HL-60 (cell line): ENCODE results near the gene ELP2.

Experiments used
- GABPA ChIP-seq: IDR thresholded peaks from 2 replicates; pipeline ENCODE4 v1.6.1; 2012; ENCODE audit warnings: low read depth
- POLR2AphosphoS5 ChIP-seq: IDR thresholded peaks from 2 replicates; pipeline ENCODE4 v1.6.1; 2012; ENCODE audit warnings: low read depth
- TF ChIP-seq, protein P1 (sequence below): IDR thresholded peaks from one replicate; pipeline ENCODE4 v1.5.1; 2011; ENCODE audit warnings: low read length, control low read depth, inconsistent platforms; ENCODE audit not compliant: insufficient read depth

DNA sequence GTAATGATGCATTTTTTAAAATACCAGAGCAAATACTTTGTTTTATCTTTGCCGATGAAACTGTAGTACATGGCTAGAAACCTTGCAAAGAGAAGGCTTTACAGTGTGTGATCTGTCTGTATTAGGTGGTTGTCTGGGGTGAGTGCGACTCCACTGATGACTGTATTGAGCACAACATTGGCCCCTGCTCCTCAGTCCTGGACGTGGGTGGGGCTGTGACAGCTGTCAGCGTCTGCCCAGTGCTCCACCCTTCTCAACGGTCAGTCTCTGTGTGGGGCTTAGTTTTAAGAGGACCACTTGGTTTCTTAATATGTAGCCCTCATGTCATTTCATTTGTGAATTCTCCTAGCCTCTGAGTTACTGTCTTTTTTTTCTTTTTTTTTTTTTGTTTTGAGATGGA is 40.2 kb downstream of the ELP2 start:
- TF ChIP-seq, protein P1, sequence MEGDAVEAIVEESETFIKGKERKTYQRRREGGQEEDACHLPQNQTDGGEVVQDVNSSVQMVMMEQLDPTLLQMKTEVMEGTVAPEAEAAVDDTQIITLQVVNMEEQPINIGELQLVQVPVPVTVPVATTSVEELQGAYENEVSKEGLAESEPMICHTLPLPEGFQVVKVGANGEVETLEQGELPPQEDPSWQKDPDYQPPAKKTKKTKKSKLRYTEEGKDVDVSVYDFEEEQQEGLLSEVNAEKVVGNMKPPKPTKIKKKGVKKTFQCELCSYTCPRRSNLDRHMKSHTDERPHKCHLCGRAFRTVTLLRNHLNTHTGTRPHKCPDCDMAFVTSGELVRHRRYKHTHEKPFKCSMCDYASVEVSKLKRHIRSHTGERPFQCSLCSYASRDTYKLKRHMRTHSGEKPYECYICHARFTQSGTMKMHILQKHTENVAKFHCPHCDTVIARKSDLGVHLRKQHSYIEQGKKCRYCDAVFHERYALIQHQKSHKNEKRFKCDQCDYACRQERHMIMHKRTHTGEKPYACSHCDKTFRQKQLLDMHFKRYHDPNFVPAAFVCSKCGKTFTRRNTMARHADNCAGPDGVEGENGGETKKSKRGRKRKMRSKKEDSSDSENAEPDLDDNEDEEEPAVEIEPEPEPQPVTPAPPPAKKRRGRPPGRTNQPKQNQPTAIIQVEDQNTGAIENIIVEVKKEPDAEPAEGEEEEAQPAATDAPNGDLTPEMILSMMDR, result no peak
- no peak for TF ChIP-seq GABPA
- TF ChIP-seq POLR2AphosphoS5, result no peak
